C4-2B (cell line): Measurements from ENCODE around the gene CYP19A1.
"Not testable (repeated sequence)": the region's sequence is repeated elsewhere in the genome, so short reads cannot be mapped to it uniquely, and the experiment has no call there.

Experiments
- H3K27ac ChIP-seq: fragments of 450-650 bp; 2 replicates; pipeline ENCODE4 v1.5.1; 2017
- ZFX ChIP-seq: fragments of 450-650 bp; IDR thresholded peaks from 2 replicates; pipeline ENCODE4 v1.6.1; 2017
- TF ChIP-seq, protein P1 (sequence below): fragments of 450-650 bp; conservative IDR thresholded peaks from 2 replicates; pipeline ENCODE4 v1.5.1; 2017; ENCODE audit warnings: mild to moderate bottlenecking

CYP19A1 gene

DNA sequence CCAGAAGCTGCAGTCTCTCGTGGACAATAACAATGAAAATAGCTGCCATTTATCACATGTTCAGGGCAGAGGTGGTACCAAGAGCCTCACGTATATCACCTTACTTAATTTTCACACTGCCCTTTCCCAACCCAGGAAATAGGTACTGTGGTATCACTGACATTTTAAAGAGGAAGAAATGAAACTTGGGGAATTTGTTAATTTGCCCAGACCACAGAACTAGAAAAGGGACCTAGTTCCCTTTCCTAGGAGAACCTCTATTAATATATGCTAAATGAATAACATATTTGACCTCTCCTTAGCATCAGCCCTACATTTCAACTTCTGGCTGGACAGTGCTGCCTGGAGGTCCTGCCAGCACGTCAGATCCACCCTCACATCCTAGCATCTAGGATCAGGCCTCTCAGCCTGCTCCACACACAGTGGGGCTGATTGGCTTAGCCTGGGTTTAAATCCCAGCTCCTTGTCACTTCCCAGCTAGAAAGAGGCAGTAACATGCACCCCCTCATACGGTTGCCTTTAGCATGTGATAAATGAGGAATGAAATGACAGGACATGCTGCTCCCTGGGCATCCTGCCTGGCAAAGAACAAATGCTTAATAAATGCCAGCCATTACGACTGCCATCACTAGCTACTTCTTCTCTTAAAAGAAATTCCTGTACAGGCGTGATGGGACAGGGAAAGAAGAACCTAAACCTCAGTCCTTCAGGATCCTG is 148.6 kb downstream of the CYP19A1 start:
- no peak overlapping the region for H3K27ac ChIP-seq
- TF ChIP-seq ZFX = no peak
- TF ChIP-seq, protein P1, sequence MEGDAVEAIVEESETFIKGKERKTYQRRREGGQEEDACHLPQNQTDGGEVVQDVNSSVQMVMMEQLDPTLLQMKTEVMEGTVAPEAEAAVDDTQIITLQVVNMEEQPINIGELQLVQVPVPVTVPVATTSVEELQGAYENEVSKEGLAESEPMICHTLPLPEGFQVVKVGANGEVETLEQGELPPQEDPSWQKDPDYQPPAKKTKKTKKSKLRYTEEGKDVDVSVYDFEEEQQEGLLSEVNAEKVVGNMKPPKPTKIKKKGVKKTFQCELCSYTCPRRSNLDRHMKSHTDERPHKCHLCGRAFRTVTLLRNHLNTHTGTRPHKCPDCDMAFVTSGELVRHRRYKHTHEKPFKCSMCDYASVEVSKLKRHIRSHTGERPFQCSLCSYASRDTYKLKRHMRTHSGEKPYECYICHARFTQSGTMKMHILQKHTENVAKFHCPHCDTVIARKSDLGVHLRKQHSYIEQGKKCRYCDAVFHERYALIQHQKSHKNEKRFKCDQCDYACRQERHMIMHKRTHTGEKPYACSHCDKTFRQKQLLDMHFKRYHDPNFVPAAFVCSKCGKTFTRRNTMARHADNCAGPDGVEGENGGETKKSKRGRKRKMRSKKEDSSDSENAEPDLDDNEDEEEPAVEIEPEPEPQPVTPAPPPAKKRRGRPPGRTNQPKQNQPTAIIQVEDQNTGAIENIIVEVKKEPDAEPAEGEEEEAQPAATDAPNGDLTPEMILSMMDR = no peak

DNA sequence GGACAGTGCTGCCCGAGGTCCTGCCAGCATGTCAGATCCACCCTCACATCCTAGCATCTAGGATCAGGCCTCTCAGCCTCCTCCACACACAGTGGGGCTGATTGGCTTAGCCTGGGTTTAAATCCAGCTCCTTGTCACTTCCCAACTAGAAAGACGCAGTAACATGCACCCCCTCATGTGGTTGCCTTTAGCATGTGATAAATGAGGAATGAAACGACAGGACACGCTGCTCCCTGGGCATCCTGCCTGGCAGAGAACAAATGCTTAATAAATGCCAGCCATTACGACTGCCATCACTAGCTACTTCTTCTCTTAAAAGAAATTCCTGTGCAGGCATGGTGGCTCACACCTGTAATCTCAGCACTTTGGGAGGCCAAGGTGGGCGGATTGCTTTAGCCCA is 149.6 kb downstream of the CYP19A1 start:
- not testable (repeated sequence) for H3K27ac ChIP-seq

DNA sequence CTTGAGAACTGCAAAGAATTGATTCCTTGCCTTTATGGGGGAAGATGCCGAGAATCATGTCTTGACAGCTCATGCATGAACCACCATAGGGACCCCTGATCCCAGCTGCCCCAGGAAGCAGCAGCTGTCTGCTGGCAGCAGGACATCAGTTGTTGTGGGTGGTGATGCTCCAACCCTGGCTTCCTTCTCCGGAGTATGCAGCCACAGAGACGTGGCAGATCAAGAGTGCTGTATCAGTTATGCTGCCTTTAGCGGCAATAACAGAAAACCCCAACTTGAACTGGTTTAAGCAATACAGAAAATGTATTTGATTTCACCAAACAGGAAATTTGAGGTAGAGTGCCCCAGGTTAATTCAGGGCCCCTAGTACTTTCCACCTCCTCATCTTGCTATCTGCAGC is 151.5 kb downstream of the CYP19A1 start:
- no peak for TF ChIP-seq ZFX
- TF ChIP-seq, protein P1 = no peak
- H3K27ac ChIP-seq = no peak overlapping the region

DNA sequence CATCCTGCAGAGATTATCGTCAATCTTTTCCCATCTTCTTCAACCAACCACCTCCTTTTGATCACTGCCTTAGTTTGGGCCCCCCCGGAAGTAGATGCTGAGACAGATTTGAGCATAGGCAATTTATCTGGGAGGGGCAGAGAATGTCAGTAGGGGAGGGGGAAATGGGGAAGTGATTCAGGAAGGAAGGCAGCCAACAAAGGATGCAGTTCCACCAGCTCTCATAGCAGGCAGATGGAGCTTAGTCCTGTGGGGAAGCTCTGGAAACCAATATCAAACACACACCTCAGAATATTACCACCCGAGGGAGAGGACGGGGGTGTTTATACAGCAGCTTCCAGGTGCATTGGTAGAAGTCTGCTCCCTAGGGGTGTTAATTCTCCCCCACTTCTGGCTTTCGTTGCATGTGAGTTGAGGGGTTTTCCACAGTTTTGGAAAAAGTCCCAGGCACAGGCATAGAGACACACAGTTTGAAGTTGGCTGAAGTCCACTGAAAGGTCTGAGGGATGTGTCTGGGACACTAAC is 152.2 kb downstream of the CYP19A1 start:
- no peak overlapping the region for H3K27ac ChIP-seq
- TF ChIP-seq, protein P1 = no peak
- no peak for TF ChIP-seq ZFX

DNA sequence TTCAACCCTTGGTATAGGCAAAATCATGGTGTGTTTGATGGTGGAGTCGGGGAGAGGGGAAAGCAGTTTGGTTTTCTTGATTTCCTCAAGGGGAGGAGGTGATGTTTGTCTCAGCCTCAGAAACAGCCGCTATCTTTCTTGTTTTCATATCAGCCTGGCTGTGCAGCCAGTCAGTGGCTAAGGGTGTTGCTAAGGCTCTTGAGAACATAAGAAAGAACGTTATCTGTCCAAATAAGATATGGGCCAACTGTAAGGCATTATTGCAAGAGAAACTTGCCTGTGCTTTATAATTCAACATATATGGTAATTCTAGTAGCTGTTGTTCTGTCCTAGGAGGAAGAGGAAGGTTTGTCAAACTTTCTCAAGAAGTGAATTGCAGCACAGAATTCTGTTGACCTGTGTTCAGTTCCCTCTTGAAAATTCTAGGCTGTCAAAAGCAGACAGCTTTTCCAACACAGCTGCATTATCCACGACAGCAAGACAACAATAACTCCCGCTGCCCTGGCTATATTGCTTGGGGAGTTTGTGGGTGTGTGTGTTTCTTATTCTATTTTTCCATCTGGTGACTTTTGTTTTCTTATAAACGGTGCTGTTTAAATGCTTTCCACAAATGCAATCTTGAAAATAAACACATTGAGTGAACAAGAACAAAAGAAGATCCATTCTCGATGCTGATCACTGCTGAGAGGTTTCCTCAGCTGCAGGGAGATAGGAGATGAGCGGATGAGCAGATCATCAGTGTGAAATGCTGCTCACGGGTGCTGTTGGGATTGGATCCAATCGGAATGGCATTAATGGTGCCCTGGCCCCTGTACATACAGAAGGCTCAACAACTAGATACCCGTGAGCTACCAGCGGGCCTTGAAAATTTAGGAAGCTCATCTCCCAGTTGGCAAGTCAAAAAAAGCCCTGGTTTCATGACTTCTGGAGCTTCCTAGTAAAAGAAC is 152.9 kb downstream of the CYP19A1 start:
- H3K27ac ChIP-seq = no peak overlapping the region
- no peak for TF ChIP-seq ZFX
- TF ChIP-seq, protein P1 = no peak

DNA sequence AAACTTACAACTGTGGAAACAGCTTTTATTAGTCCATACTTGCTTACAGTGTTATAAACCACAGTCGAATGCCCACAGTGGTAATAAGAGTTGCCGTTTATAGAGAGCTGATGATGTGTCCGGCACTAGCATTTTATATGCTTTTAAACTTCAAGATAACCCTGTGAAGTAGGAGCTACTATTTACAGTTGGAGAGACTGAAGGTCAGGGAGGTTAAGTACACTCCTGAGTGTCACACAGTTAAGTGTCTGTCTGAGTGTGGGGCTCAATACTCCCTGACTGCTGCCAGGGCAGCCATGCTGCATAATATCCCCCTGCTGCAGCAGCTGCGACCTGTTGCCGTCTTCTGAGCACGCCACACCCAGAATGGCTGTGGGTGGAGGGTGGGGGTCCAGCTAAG is 153.8 kb downstream of the CYP19A1 start:
- TF ChIP-seq, protein P1 = no peak
- no peak for TF ChIP-seq ZFX

DNA sequence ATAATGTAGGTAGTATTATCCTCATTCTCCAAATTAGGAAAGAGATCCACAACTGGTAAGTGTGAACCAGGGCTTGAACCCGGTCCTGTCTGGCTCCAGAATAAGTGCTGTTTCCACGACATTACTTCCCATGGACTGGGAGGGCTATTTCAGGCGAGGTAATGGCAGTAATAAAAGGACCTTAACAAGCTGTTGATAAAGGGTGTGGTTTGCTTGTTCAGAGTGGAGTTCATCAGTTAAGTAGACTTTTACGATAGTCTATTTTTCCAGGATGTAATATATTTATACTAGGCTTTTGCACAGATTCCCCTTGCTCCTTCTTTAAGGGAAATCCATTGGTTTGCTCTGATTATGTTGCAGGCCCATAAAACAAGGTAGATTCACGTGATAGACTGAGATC is 155.3 kb downstream of the CYP19A1 start:
- TF ChIP-seq, protein P1 = no peak
- no peak for TF ChIP-seq ZFX

More for the DNA sequence above, 153.8 kb downstream of the CYP19A1 start:
- H3K27ac ChIP-seq = no peak overlapping the region

More for the DNA sequence above, 155.3 kb downstream of the CYP19A1 start:
- H3K27ac ChIP-seq = no peak overlapping the region
